A172 (cell line): ENCODE measurements around the gene PDIA2. TPM values are rescaled to one million over a fixed set of nuclear protein-coding genes. Genes with fewer than 3 reads are reported as not detected.
"Not testable (repeated sequence)": the region's sequence is repeated elsewhere in the genome, so short reads cannot be mapped to it uniquely, and the experiment has no call there.

Experiments used
- DNase-seq: peaks from one replicate; pipeline ENCODE4 v3.0.0-alpha.2; 2015; ENCODE audit warnings: low spot score
- total RNA-seq: library from RNA; depleted of rRNA; stranded (reverse); fragments of >200 nt; shearing (Covaris generic); gene quantifications from 2 replicates; pipeline ENCODE4 v1.2.3, GENCODE V29; 2014; rRNA removed

Gene PDIA2
- total RNA-seq, 1 experiment from 2014 or later: 0.41 TPM

GRCh38 chr16:325375-326145 is 42.6 kb downstream of the PDIA2 start:
- DNase-seq: no peak

GRCh38 chr16:330741-331140 is 47.8 kb downstream of the PDIA2 start:
- no peak for DNase-seq

DNA sequence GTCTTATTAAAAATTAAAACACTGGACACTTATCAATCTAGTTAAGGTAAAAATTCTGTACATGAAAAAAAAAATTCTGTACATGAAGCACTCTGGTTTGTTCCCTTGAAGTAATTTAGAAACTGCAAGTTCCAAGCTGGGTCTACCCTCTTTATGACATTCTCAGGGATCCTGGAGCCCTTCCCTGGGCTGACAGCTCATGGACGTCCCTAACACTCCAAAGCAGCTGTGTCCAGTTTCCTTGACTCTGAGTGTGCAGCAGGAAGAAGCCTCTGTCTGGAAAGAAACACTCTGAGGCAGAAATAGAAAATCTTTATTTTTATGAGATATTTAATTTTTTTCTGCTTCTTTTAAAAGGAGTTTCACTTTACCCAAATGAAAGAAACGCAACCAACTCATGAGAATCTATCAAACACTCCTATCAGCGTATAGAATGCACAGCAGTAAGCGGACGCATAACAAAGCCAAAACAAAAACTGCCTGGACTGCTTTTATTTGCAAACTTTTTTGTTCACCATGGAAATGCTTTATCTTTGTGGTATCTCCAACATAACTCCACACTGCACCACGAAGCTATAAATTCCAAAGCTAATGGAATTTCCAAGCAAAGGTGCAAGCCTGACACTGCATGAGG is 48.3 kb downstream of the PDIA2 start:
- DNase-seq: not testable (repeated sequence)

- no peak for DNase-seq
Measured at GRCh38 chr16:333406-334094, 50.6 kb downstream of the PDIA2 start.

GRCh38 chr16:334164-334832 is 51.3 kb downstream of the PDIA2 start:
- not testable (repeated sequence) for DNase-seq

- not testable (repeated sequence) for DNase-seq
Measured at GRCh38 chr16:334861-335632, 52.1 kb downstream of the PDIA2 start.

DNA sequence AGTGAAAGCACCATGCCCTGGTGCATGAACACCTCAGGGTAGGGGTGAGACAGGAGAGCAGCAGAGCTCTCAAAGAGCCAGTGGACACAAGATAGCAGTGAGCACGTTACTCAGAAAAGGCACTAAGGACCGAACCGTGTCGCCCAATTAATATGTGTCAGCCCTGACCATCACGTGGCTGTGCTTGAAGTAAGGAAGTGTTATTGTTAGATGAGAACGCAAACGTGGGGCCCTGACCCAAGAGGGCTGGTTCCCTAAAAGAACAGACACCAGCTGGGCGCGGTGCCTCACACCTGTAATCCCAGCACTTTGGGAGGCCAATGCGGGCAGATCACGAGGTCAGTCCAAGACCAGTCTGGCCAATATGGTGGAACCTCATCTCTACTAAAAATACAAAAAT is 53.3 kb downstream of the PDIA2 start:
- no peak for DNase-seq

Other genes with a start within 250 kb of the PDIA2 start
- 11.7 and 15.9 TPM in 2 replicates for gene POLR3K, start 229.6 kb upstream of the PDIA2 start, total RNA-seq
- 70.8 and 84.5 TPM in 2 replicates for gene SNRNP25, start 229.3 kb upstream of the PDIA2 start, total RNA-seq
- gene RHBDF1, start 210.5 kb upstream of the PDIA2 start, total RNA-seq: 39.3 and 43.7 TPM in 2 replicates
- gene MPG, start 204.9 kb upstream of the PDIA2 start, total RNA-seq: 144 TPM in 2 replicates
- 7.3 TPM in 2 replicates for gene NPRL3, start 144.5 kb upstream of the PDIA2 start, total RNA-seq
- not detected in 2 replicates for gene HBZ, start 130.5 kb upstream of the PDIA2 start, total RNA-seq
- gene HBM, start 117.2 kb upstream of the PDIA2 start, total RNA-seq: not detected in 2 replicates
- not detected in 2 replicates for gene HBA2, start 110.3 kb upstream of the PDIA2 start, total RNA-seq
- gene HBA1, start 106.5 kb upstream of the PDIA2 start, total RNA-seq: not detected in 2 replicates
- not detected in 2 replicates for gene HBQ1, start 102.7 kb upstream of the PDIA2 start, total RNA-seq
- gene LUC7L, start 53.7 kb upstream of the PDIA2 start, total RNA-seq: 62.4 and 80.0 TPM in 2 replicates
- 72.1 and 106 TPM in 2 replicates for gene FAM234A, start 48.3 kb upstream of the PDIA2 start, total RNA-seq
- gene RGS11, start 7.2 kb upstream of the PDIA2 start, total RNA-seq: 0.07 TPM in 1 of 2 replicates, not detected in the other
- 1.1 and 4.0 TPM in 2 replicates for gene ARHGDIG, start 2.6 kb upstream of the PDIA2 start, total RNA-seq
- gene AXIN1, start 69.6 kb downstream of the PDIA2 start, total RNA-seq: 39.0 and 50.5 TPM in 2 replicates
- 234 and 252 TPM in 2 replicates for gene MRPL28, start 87.4 kb downstream of the PDIA2 start, total RNA-seq
- 46.6 and 58.5 TPM in 2 replicates for gene PGAP6, start 98.8 kb downstream of the PDIA2 start, total RNA-seq
- 161 and 179 TPM in 2 replicates for gene NME4, start 114.0 kb downstream of the PDIA2 start, total RNA-seq
- 8.1 and 12.5 TPM in 2 replicates for gene DECR2, start 118.7 kb downstream of the PDIA2 start, total RNA-seq
- 22.0 and 27.4 TPM in 2 replicates for gene RAB11FIP3, start 142.5 kb downstream of the PDIA2 start, total RNA-seq
- gene CAPN15, start 244.5 kb downstream of the PDIA2 start, total RNA-seq: 53.5 and 60.0 TPM in 2 replicates